GM10266 (cell line): Measurements from ENCODE around the gene ASPHD2.
"Not testable (repeated sequence)": the region's sequence is repeated elsewhere in the genome, so short reads cannot be mapped to it uniquely, and the experiment has no call there.

ENCODE experiments used
- DNase-seq: peaks from one replicate; pipeline ENCODE4 v3.0.0; 2012; ENCODE audit errors: extremely low spot score
- CTCF ChIP-seq: IDR thresholded peaks from 2 replicates; pipeline ENCODE4 v1.5.1; 2012; ENCODE audit warnings: mild to moderate bottlenecking, low read depth; ENCODE audit not compliant: control insufficient read depth, insufficient read depth; ENCODE audit errors: missing control alignments

ASPHD2 gene

GRCh38 chr22:26431261-26431995 is 2.4 kb downstream of the ASPHD2 start:
- no peak for TF ChIP-seq CTCF
- peak; percentile 61 for DNase-seq

- peak; percentile 31 for DNase-seq
- no peak for TF ChIP-seq CTCF
These were observed 3.7 kb downstream of the ASPHD2 start for GRCh38 chr22:26432619-26433311.

GRCh38 chr22:26433805-26434204 is 4.7 kb downstream of the ASPHD2 start:
- TF ChIP-seq CTCF, result no peak

DNA sequence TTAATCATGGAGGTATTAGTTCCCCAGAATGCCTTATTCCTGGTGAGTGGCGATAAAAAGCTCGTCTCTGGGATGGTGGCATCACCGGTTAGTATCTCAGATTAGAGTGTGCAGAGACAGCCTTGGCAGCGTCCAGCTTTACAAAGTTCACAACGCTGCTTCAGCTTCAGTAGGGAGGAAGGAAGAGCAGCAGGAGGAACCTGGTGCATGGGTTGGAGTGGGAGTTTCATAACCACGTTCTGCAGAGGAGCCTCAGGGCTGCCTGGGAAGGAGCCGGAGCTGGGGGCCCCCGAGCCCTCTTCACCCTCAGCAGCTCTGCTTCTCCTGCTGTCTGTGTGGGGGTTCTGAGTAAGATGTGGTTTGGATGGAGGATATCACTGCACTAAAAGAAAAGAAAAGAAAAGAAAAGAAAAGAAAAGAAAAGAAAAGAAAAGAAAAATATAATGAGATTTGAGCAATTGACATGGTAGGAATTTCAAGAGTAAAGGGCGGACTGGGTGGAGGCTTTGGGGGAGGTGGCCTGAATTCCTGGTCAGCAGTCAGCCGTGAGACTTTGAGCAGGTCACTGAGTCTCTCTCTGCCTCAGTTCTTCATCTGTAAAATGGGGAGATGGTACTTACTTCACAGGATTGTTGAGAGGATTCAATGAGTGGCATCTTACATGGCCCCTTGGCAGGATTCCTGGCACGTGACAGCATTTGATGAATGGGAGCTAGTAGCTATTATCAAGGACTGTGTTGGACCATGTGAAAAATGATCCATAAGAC is 6.5 kb downstream of the ASPHD2 start:
- no peak for DNase-seq
- TF ChIP-seq CTCF, result no peak

More at GRCh38 chr22:26433805-26434204, 4.7 kb downstream of the ASPHD2 start:
- no peak for DNase-seq

GRCh38 chr22:26436903-26437515 is 7.9 kb downstream of the ASPHD2 start:
- DNase-seq, result no peak
- no peak for TF ChIP-seq CTCF

- no peak for TF ChIP-seq CTCF
- DNase-seq, result no peak
These were observed 8.8 kb downstream of the ASPHD2 start for GRCh38 chr22:26437694-26438392.

DNA sequence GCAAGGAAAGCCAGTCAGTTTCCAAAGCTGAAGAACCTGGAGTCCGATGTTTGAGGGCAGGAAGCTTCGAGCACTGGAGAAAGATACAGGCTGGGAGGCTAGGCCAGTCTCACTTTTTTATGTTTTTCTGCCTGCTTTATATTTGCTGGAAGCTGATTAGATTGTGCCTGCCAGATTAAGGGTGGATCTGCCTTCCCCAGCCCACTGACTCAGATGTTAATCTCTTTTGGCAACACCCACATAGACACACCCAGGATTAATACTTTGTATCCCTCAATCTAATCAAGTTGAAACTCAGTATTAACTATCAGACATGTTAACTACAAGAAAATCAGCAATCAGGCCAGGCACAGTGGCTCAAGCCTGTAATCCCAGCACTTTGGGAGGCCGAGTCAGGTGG is 9.7 kb downstream of the ASPHD2 start:
- not testable (repeated sequence) for DNase-seq
